ENCODE results near the gene TAS2R40.
A peak's percentile ranks its signal among the peaks of the same experiment; 100 is the strongest.
"Not testable (repeated sequence)": the region's sequence is repeated elsewhere in the genome, so short reads cannot be mapped to it uniquely, and the experiment has no call there.

TAS2R40 gene

GRCh38 chr7:143221737-143222136 is at the start of gene TAS2R40:
TAS2R40 (plus strand) TSS chr7:143222037; CDS start chr7:143222079, 42 bp downstream.
- no peak for DNase-seq

GRCh38 chr7:143172354-143172753 is 49.5 kb upstream of the TAS2R40 start:
- no peak for DNase-seq

- DNase-seq, result no peak
These were observed 45.7 kb upstream of the TAS2R40 start for GRCh38 chr7:143176128-143176527.

GRCh38 chr7:143177374-143178119 is 44.3 kb upstream of the TAS2R40 start:
- DNase-seq, result no peak

- not testable (repeated sequence) for DNase-seq
These were observed 41.1 kb upstream of the TAS2R40 start for GRCh38 chr7:143180771-143181170.

- DNase-seq, result no peak
These were observed 40.5 kb upstream of the TAS2R40 start for GRCh38 chr7:143181349-143181748.

GRCh38 chr7:143183024-143183423 is 38.8 kb upstream of the TAS2R40 start, which contains the start of gene TAS2R39:
TAS2R39 (plus strand) TSS chr7:143183419; CDS start chr7:143183419, 0 bp downstream.
- no peak for DNase-seq

GRCh38 chr7:143185551-143185950 is 36.3 kb upstream of the TAS2R40 start:
- no peak for DNase-seq

GRCh38 chr7:143188994-143189393 is 32.8 kb upstream of the TAS2R40 start:
- DNase-seq, result no peak

- DNase-seq, result no peak
These were observed 28.0 kb upstream of the TAS2R40 start for GRCh38 chr7:143193880-143194279.

- DNase-seq, result no peak
These were observed 22.8 kb upstream of the TAS2R40 start for GRCh38 chr7:143199040-143199439.

- DNase-seq, result no peak
These were observed 19.7 kb upstream of the TAS2R40 start for GRCh38 chr7:143202161-143202560.

GRCh38 chr7:143203386-143203785 is 18.5 kb upstream of the TAS2R40 start:
- no peak for DNase-seq

- DNase-seq, result peak; percentile 97
These were observed 16.1 kb upstream of the TAS2R40 start for GRCh38 chr7:143205560-143206293.

- no peak for DNase-seq
These were observed 11.3 kb upstream of the TAS2R40 start for GRCh38 chr7:143210541-143210940.

GRCh38 chr7:143213478-143213877 is 8.4 kb upstream of the TAS2R40 start:
- not testable (repeated sequence) for DNase-seq

- peak; percentile 31 for DNase-seq
These were observed 6.8 kb upstream of the TAS2R40 start for GRCh38 chr7:143214789-143215679.

- no peak for DNase-seq
These were observed 5.7 kb upstream of the TAS2R40 start for GRCh38 chr7:143216151-143216550.

GRCh38 chr7:143216686-143217085 is 5.2 kb upstream of the TAS2R40 start:
- no peak for DNase-seq

GRCh38 chr7:143217806-143218205 is 4.0 kb upstream of the TAS2R40 start:
- DNase-seq, result no peak

- no peak for DNase-seq
These were observed 551 bp upstream of the TAS2R40 start for GRCh38 chr7:143221286-143221685.

- DNase-seq, result peak; percentile 31
These were observed 945 bp downstream of the TAS2R40 start for GRCh38 chr7:143222782-143223181.

GRCh38 chr7:143223784-143224183 is 1.9 kb downstream of the TAS2R40 start:
- DNase-seq, result no peak

Data from SIG-M5 (cell line).